AG08395 (cell line): Measurements from ENCODE around the gene DPM2.
A peak's percentile ranks its signal among the peaks of the same experiment; 100 is the strongest.

Experiments used
- DNase-seq: peaks from one replicate; pipeline ENCODE4 v3.0.0; 2012; ENCODE audit warnings: mixed read lengths, low spot score

DPM2 gene, protein sequence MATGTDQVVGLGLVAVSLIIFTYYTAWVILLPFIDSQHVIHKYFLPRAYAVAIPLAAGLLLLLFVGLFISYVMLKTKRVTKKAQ

DNA sequence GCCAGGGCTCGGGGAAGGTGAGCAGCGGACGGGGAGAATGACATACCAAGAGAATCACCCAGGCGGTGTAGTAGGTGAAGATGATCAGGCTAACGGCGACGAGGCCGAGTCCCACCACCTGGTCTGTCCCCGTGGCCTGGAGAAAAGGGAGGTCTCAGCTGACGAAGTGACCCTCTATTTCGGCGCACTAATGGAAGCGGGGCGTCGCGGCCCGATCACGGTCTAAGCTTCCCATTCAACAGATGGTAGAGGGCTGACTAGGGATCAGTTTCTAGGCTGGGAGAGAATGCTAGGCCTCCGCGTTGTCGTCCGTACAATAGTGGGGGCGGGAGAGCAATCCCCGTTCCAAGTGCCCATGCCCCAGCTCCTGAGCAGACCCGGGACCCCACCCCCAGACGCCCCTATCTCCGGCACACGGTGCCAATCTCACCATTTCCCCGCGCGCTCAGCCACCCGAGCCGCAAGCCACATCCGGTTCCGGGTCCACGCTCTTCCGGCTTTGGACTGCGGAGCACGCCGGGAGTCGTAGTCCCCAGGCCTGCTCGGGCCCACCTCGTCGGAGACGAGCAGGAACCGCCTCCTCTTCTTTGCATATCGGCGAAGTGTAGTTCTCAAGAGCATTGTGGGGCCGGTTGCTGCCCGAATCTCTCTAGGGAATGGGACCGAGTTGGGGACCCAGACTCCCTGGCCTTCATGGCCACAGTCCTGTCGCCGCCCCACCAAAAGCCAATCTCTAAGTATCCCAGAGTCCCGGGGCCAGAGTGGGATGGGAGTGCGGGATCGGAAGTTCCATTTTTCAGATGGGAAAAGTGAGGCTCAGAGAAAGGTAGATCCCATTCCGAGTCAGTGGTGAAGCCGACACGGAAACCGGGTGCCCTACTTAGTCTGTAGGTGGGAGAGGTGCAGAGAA is at the start of gene DPM2:
DPM2 (minus strand) TSS at position 467 of the 910 bp plus-strand sequence; CDS start at position 433, 34 bp downstream.
- DNase-seq = peak; percentile 92

DNA sequence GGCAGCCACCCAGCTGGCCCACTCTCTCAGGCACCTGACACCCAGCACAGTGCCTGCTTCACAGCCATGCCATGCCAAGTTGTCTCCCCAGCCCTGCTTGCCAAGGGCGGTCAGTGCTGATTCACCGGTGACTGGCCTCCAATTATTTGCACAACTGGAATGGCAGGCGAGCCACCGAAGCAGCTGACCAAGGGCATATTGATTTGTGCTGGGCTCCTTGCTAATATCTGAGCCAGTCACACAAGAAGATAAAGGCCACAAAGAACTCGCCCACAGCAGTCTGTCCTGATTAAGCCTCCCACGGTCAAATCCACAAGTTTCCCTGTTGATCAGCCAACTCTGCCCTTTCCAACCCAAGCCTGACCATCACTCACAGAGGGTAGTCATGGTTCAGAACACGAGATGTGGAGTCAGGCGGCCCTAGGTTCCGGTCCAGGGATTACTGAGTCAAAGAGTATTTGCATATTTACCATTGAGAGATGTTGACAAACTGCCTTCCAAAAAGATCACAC is 49.5 kb upstream of the DPM2 start:
- DNase-seq = peak; percentile 64

GRCh38 chr9:127985011-127985410 is 47.4 kb upstream of the DPM2 start:
- no peak for DNase-seq

DNA sequence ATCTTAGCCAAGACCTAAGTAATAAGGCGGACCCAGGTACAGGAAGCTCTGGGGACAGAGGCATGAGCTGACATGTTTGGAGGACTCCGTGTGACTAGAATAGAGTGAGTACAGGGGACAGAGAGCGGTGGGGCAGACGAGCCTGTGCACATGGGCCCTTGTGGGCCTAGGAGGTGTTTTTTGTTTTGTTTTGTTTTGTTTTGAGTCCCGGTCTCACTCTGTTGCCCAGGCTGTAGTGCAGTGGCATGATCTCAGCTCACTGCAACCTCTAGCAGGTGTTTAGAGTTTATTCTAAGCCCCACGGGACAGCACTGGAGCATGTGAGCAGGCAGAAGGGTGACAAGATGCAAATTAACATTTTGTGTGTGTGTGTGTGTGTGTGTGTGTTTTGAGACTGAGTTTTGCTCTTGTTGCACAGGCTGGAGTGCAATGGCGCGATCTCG is 46.2 kb upstream of the DPM2 start:
- DNase-seq = no peak

GRCh38 chr9:127982912-127983311 is 45.3 kb upstream of the DPM2 start:
- no peak for DNase-seq

DNA sequence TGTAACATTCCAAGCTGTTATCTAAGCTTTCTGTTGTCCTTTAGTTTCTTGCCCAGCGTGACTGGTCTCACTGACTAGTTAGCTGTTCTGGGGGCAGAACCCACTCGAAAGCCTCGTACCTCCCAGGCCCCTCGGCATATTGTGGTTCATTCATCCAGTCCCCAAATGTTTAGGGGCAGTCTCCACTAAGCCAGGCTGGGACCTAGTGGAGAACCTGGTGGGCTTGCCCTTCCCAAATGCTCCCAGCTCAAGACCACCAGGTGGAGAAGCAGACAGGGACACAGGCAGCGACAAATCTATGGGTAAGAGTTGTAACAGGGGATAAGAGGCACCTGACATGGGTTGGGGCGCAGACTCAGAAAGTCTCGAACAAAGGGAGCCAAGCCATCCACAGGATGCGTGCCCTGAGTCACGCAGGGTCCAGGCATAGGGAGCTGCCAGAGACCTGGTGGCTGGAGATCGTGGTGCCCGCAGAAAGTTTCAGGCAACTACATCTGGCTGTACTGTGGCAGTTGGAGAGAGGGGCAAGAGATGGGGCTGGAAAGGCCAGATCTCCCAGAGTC is 44.0 kb upstream of the DPM2 start:
- DNase-seq = peak; percentile 47

DNA sequence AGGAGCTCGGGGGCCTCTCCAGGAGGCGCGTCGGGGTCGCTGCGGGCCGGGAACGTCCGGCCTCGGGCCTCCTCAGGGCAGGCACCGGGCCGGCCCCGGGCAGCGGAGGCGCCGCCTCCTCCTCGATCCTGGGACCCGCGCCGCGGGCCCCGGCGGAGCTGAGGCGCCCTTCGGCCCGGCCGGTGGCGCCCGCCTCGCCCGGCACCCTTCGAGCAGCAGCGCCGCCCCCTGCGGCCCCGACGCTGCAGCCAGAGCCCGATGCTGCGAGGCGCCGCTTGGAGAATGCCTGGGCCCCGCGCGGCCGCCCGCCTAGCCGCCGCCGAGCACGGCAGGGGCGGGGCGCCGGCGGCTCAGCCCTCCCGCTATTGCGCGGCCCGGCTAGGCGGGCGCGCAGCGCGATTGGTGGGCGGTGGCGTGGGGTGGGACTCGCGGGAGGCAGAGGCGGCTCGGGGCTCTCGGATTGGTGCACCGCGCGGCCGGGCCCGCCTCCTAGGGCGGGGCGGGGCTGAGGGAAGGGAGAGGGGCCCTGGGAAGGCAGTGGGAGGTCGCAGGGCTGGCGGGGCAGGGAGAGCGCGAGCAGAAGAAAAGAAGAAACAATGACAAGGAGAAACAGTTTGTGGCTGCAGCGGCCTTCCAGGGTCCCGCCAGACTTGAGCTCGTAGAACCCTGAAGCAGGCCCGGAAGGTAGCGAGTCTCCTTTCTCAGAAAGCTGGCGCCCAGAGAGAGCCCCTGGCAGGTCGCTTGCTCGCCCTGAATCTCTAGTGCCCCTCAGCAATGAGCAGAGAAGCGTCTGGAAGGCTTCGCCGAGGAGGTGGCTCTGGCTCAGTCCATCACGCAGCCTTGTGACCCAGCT is 43.3 kb upstream of the DPM2 start, which contains the start of gene EEIG1:
EEIG1 (minus strand) TSS at position 284 of the 853 bp plus-strand sequence. CDS start 852 bp downstream, outside the sequence.
- peak; percentile 98 for DNase-seq

DNA sequence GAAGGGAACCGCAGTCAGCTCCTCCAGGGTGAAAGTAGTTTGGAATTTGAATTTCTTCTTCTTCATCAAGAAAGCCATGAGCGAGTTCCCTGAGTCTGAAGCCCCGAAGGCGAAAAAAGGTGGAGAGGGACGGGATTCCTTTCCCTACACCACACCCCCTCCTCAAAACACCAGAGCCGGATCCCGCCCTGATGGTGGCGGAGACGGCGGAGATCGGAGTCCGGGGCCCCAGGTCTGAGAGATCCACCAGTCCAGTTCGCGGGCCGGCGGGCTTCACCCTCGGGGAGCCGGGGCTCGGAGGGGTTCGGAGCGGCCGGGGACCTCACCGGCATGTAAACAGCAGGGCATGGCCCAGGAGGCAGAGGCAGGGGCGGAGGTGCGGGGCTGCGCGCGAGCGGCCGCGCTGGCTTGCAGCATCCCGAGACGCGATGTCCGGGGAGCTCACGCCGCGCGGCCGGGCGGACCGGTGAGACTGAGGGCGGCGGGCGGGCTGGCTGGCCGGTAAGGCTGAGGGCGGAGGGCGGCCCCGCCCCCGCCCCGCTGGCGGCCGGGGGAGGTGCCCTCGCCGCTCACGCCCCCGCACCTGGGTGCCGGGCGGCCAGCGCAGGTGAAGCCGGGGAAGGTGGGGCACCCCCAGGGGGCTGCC is 42.5 kb upstream of the DPM2 start:
- DNase-seq = no peak

DNA sequence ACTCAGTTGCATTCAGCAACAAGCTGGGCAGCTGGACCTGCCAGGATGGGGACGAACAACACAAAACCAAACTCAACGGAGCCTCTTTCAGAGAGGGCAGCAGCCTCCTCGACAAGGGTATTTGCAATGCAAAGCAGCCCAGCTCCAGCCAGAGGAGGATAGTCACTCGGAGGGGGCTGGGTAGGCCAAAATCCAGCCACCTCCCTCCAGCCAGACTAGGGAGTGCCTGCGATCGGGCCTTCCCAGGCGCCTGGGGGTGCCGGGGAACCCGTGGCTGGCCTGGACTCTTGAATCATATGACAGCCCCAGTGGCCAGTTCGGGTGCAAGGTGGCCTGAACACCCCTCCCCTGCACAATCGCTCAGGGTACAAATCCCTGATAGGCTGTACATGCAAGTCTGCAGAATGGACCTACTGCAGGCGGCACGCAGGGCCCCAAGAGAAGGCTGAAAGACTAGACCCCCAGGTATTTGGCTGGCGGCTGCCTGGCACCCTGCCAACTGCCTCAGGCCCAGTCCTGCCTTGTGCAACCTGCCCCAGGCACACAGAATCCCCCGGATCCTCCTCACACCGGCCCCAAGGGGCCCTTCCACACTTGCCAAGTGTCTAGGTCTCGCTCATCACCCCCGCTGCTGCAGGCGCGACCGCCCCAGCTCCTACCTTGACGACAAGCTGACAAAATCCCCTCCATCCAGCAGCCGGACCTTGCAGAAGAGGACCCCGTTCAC is 41.8 kb upstream of the DPM2 start:
- DNase-seq = peak; percentile 53

GRCh38 chr9:127979015-127979332 is 41.3 kb upstream of the DPM2 start:
- DNase-seq = no peak

GRCh38 chr9:127977884-127978647 is 40.4 kb upstream of the DPM2 start:
- peak; percentile 69 for DNase-seq

DNA sequence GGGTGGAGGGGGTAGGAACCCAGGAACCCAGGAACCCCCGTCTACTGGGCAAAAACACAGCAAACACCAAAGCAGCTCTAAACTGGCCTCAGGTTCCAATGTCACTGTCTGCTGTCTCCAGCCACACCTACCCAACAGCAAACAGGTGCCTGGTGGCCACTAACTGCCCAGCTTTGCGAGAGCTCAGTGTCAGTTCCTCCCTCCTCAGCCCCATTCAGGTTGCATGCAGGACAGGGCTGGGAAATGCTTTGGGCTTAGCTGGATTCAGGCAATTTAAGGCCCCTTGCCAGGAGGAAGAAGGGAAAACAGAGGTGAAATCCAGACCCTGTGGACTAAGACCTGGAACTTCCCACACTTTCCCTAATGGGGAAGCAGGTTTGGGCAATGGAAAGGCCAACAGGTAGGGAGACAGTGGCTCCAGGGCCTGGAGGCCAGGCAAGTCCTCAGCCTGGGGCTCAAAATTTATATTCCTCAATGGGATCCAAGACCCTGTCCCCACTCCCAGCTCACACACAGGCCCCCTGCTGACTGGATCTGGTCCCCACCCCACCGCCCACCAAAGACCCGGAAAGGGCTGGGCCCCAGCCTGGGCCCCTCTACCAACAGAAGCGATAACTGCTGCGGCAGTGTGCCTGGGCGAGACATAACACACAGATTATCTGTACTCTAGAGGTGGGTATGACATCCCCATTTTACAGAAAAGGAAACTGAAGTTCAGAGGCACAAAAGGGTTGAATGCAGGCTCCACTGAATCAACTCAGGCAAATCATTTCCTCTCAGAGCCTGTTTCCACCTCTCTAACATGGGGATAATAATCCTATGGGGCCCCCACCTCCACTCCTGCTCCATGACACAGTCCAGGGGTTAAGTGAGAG is 39.6 kb upstream of the DPM2 start:
- DNase-seq = no peak

- no peak for DNase-seq
These were observed 38.8 kb upstream of the DPM2 start for GRCh38 chr9:127976498-127976897.

DNA sequence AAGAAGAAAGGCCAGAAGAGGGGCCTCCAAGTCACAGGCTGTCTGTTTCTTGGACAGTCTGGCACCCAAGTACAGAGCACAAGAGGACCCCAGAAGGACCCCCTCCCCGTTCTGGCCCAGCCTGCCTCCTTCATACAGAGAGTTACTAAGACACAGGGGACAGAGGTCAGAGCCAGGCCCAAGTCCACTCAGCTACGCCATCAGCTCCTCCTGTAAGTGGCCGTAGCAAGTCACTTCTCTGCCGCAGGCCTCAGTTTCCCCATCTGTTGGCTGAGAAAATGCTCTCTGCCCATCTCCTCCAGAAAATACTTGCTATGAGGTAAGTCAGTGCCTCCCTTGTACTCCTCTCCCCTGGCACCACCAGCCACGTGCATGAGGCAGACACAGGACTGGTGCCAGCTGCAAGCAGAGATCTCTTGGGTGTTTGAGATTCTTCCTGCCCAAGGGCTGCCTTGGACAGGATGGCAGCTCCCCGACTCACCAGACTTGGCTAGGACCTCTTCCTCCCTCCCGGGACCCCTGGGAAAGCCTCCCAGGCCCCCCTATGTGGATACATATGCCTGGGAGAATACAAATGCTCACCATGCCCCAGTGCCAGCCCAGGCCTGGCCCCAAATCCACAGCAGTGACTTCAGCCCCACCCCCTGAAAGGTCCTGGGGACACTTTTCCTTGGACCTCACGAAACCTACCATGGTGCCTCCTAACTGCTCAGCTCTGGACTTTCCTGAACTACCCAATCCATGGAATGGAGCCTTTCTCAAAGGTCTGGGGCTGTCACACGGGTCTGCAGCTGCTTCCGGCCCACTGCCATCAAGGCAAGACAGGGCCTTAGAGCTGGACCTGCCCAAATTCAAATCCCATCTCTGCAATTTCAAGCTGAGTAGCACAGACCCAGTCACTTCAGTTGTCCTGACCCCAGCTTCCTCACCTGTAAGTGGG is 38.0 kb upstream of the DPM2 start:
- DNase-seq = no peak

- DNase-seq = peak; percentile 68
These were observed 37.2 kb upstream of the DPM2 start for GRCh38 chr9:127974769-127975261.

DNA sequence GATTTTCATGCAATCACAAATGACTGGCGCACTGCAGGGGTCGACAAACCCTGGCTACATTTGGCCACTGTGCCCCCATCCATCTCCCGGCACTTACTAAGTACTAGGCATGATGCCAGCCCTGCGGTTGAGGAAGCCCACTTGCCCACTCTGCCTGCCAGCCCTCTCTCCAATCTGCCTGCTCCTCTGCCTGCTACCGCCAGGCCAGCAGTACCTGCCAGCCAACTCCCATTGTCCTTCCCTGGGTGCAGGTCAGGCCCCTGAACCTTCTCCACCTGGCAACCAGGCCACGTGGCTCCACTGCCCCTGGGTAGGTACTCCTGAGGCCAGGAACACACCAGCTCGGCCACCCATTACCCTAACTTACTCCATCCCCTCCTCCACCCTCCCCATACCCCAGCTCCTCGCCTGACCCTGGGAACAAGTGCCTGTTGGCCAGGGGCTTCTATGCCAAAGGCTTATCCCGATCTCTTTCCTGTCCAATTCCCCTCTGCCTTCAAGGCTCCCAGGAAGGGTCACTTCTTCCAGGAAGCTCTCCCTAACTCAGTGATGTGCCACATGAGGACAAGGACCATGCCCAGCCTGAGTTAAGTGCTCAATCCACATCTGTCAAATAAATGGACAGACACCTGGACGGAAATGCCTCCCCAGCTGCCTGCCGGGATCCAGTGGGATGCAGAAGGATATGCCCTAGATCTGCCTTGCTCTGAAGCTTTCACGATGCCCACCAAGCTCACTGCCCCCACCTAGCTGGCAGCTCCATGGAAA is 36.5 kb upstream of the DPM2 start:
- no peak for DNase-seq
